Measurements from ENCODE around the gene MRPL58. TPM values are rescaled to one million over a fixed set of nuclear protein-coding genes. Genes with fewer than 3 reads are reported as not detected.

The MRPL58 gene
- total RNA-seq, 1 donor from 2014 or later: 22.2 TPM

Other genes starting within 250 kb of the MRPL58 start
- 67.8 TPM for gene NAT9, start 236.3 kb upstream of the MRPL58 start, total RNA-seq (ENCODE audit: unreplicated experiment)
- gene GRIN2C, start 152.8 kb upstream of the MRPL58 start, total RNA-seq (ENCODE audit: unreplicated experiment): 0.12 TPM
- 12.1 TPM for gene FDXR, start 139.7 kb upstream of the MRPL58 start, total RNA-seq (ENCODE audit: unreplicated experiment)
- not detected for gene FADS6, start 119.0 kb upstream of the MRPL58 start, total RNA-seq (ENCODE audit: unreplicated experiment)
- 0.12 TPM for gene USH1G, start 89.4 kb upstream of the MRPL58 start, total RNA-seq (ENCODE audit: unreplicated experiment)
- not detected for gene OTOP2, start 88.4 kb upstream of the MRPL58 start, total RNA-seq (ENCODE audit: unreplicated experiment)
- gene OTOP3, start 76.8 kb upstream of the MRPL58 start, total RNA-seq (ENCODE audit: unreplicated experiment): not detected
- 106 TPM for gene HID1, start 39.9 kb upstream of the MRPL58 start, total RNA-seq (ENCODE audit: unreplicated experiment)
- gene CDR2L, start 25.0 kb upstream of the MRPL58 start, total RNA-seq (ENCODE audit: unreplicated experiment): 59.4 TPM
- gene ATP5PD, start 34.3 kb downstream of the MRPL58 start, total RNA-seq (ENCODE audit: unreplicated experiment): 139 TPM
- 23.4 TPM for gene KCTD2, start 34.6 kb downstream of the MRPL58 start, total RNA-seq (ENCODE audit: unreplicated experiment)
- gene SLC16A5, start 75.3 kb downstream of the MRPL58 start, total RNA-seq (ENCODE audit: unreplicated experiment): 1.1 TPM
- 9.9 TPM for gene ARMC7, start 97.3 kb downstream of the MRPL58 start, total RNA-seq (ENCODE audit: unreplicated experiment)
- gene NT5C, start 119.1 kb downstream of the MRPL58 start, total RNA-seq (ENCODE audit: unreplicated experiment): 40.4 TPM
- 642 TPM for gene JPT1, start 141.8 kb downstream of the MRPL58 start, total RNA-seq (ENCODE audit: unreplicated experiment)
- gene SUMO2, start 170.3 kb downstream of the MRPL58 start, total RNA-seq (ENCODE audit: unreplicated experiment): 625 TPM
- gene NUP85, start 193.0 kb downstream of the MRPL58 start, total RNA-seq (ENCODE audit: unreplicated experiment): 58.9 TPM
- 65.0 TPM for gene GGA3, start 248.9 kb downstream of the MRPL58 start, total RNA-seq (ENCODE audit: unreplicated experiment)
- gene MRPS7, start 249.2 kb downstream of the MRPL58 start, total RNA-seq (ENCODE audit: unreplicated experiment): 48.8 TPM